ENCODE results near the gene SVOPL.

SVOPL gene

GRCh38 chr7:138662076-138662990 lies 38.8 kb downstream of the SVOPL start:
- no peak for DNase-seq (ENCODE audit: low read depth in 3 of 3, low spot score in 1 of 3)

- DNase-seq (ENCODE audit: low read depth in 3 of 3, low spot score in 1 of 3) = no peak
Observed at GRCh38 chr7:138661069-138661635, 40.0 kb downstream of the SVOPL start.

- no peak for DNase-seq (ENCODE audit: low read depth in 3 of 3, low spot score in 1 of 3)
Observed at GRCh38 chr7:138658889-138659288, 42.3 kb downstream of the SVOPL start.

DNA sequence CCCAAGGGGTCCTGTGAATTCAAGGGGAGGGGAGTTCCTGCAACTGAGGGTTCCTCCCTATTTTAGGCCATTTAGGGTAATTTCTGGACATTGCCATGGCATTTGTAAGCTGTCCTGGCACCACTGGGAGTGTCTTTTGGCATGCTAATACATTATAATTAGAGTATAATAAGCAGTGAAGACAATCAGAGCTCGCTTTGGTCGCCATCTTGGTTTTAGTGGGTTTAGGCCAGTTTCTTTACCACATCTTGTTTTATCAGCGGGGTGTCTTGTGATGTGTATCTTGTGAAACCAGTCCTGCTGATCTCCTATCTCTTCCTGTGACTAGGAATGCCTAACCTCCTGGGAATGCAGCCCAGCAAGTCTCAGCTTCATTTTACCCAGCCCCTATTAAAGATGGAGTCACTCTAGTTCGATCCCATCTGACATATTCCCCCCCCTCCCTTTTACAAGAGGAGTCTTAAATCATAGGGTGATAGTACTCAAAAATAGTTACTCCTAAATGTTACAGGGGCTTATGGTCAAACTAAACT lies 43.2 kb downstream of the SVOPL start:
- DNase-seq (ENCODE audit: low read depth in 3 of 3, low spot score in 1 of 3) = no peak

DNA sequence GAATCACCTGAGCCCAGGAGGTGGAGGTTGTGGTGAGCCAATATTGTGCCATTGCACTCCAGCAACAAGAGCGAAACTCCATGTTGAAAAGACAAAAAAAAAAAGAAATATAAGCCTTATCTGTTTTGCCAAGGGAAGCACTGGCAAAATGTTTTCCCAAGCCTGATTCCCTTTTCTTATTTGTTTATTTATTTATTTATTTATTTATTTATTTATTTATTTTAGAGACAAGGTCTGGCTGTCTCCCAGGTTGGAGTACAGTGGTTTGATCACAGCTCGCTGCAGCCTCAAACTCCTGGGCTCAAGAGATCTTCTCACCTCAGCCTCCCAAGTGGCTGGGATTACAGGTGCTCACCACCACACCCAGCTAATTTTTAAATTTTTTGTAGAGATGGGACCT lies 44.2 kb downstream of the SVOPL start:
- DNase-seq (ENCODE audit: low read depth in 3 of 3, low spot score in 1 of 3) = no peak

- no peak for DNase-seq (ENCODE audit: low read depth in 3 of 3, low spot score in 1 of 3)
Observed at GRCh38 chr7:138654616-138655015, 46.5 kb downstream of the SVOPL start.

GRCh38 chr7:138649506-138649905 lies 51.7 kb downstream of the SVOPL start:
- no peak for DNase-seq (ENCODE audit: low read depth in 3 of 3, low spot score in 1 of 3)

DNA sequence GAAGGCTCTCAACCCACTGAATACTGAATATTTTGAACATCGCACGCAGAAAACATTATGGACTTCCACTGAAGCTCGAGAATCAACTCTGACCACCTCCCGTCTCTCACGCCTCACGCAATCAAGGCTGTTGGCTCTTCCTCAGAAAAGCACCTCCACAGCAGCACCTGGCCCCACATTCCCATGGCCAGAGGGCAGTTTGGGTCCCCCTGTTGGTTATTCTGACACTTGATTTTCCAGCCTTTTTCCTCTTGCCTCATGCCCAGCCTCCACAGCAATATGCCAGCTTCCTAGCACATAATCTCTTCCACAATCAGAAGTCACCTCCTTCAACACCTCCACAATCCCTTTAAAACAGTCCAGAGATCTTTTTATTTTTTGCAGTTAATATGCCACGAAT lies 55.9 kb downstream of the SVOPL start:
- no peak for DNase-seq (ENCODE audit: low read depth in 3 of 3, low spot score in 1 of 3)

- DNase-seq (ENCODE audit: low read depth in 3 of 3, low spot score in 1 of 3) = no peak
Observed at GRCh38 chr7:138632826-138633602, 68.1 kb downstream of the SVOPL start.

- no peak for DNase-seq (ENCODE audit: low read depth in 3 of 3, low spot score in 1 of 3)
Observed at GRCh38 chr7:138632384-138632783, 68.8 kb downstream of the SVOPL start.

- no peak for DNase-seq (ENCODE audit: low read depth in 3 of 3, low spot score in 1 of 3)
Observed at GRCh38 chr7:138630059-138630610, 71.0 kb downstream of the SVOPL start.

- no peak for DNase-seq (ENCODE audit: low read depth in 3 of 3, low spot score in 1 of 3)
Observed at GRCh38 chr7:138627361-138627760, 73.8 kb downstream of the SVOPL start.

DNA sequence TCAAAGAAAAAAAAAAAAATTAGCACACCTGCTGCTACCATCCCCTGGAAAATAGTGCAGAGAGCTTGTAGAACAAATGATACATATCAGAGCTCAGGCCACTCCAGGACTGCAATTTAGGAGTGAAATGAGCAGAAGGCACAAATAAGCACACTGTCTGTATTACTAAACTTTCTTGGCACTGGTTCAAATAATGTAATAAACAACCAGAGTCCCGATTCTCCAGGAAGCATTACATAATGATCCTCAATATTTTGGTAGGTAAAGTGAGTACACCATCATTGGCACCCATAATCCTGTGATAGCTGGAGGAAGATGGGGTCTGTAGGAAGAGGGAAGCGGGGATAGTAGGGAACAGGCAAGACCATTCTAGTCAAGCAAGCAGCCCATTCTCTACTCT lies 74.3 kb downstream of the SVOPL start:
- DNase-seq (ENCODE audit: low read depth in 3 of 3, low spot score in 1 of 3) = no peak

DNA sequence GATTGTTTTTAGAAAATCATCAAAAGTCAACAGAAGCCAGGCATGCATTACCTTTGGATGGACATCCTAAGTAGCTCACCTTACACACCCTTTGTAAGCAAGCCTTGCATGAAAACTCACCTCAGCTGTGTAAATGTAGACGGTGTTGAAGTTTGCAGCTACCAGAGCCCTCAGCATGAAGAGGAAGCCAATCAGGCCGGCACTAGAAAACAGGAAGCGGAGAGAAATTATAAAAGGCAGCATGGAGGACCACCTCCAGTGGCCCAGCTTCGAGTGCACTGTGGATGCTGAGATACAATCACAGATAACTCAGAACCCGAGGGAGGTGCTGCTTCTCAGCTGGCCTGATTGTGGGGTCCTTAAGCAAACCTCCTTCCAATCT lies 75.3 kb downstream of the SVOPL start:
- no peak for DNase-seq (ENCODE audit: low read depth in 3 of 3, low spot score in 1 of 3)

DNA sequence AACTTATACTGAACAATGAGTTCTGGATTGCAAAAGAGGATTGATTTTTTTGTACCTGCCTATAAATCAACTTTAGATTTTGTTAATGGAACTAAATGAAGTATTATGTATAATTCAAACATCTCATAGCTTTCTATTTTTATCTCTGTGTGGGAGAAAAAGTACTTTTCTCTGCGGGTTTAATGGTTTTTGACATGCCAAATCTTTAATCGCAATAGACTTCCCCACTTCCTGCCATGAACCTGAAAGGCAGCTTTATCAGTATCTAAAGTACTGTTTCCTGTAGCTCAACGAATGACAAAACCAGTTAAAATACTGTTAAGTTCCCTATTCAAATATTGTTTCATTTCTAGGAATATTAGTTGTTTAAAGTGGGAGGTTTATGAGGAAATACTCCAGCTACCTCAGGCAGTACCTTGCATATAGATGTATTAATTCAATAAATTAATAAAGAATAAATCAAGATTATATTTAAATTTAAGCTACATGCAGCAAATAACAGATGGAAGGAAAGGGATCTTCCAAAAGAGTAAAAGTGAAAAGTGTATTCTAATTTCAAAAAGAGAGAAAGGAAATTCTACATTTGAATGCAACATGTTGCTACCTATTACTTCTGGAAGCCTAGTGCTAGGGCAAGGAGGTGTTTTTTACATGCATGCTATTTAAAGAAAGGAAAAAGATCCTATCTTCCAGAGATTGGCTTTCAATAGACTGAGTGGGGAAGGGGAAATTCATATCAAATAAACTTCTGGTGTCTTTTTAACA lies 75.9 kb downstream of the SVOPL start:
- DNase-seq (ENCODE audit: low read depth in 3 of 3, low spot score in 1 of 3) = no peak

DNA sequence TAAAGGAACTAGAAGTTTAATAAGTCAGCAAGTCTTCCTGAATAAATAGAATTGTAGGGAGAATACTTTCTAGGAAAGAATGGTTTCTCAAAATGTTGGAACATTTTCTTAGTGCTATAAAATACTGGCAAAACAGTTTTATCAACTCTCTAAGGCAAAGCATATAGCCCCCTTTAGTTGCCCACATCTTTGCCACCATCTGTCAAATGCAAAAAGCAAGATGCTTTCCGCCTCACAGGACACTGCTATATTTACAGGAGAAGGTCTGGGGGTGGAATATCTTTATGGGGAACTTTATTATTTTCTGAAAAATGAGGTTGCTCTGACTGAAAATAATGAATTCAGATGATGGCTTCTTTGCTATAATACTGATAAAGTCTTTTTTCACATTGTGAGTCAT lies 78.3 kb downstream of the SVOPL start:
- no peak for DNase-seq (ENCODE audit: low read depth in 3 of 3, low spot score in 1 of 3)

- no peak for DNase-seq (ENCODE audit: low read depth in 3 of 3, low spot score in 1 of 3)
Observed at GRCh38 chr7:138618933-138619332, 82.2 kb downstream of the SVOPL start.

DNA sequence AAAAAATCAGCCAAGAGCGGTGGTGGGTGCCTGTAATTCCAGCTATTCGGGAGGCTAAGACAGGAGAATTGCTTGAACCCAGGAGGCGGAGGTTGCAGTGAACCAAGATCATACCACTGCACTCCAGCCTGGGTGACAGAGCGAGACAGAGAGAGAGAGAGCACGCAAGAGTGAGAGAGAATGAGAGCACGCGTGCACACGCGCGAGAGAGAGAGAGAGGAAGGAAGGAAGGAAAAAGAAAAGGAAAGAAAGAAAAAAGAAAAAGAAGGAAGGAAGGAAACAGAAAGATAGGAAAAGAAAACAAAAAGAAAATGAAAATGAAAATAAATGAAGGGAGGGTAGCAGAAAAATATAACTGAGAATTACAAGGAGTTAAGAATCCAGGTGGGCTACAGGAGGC lies 82.7 kb downstream of the SVOPL start:
- no peak for DNase-seq (ENCODE audit: low read depth in 3 of 3, low spot score in 1 of 3)

DNA sequence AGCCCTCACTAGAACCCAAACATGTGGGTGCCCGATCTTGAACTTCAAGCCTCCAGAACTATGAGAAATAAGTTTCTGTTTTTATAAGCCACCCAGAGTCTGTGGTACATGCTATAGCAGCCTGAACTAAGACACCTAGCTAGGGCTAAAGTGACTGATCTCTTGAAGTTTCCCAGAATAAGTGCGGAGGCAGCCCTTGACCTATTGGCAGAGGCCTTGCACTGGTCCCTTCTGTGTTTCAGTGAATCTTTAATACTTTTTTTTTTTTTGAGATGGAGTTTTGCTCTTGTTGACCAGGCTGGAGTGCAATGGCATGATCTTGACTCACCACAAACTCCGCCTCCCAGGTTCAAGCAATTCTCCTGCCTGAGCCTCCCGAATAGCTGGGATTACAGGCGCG lies 85.1 kb downstream of the SVOPL start:
- no peak for DNase-seq (ENCODE audit: low read depth in 3 of 3, low spot score in 1 of 3)

GRCh38 chr7:138613630-138614029 lies 87.5 kb downstream of the SVOPL start:
- no peak for DNase-seq (ENCODE audit: low read depth in 3 of 3, low spot score in 1 of 3)

DNA sequence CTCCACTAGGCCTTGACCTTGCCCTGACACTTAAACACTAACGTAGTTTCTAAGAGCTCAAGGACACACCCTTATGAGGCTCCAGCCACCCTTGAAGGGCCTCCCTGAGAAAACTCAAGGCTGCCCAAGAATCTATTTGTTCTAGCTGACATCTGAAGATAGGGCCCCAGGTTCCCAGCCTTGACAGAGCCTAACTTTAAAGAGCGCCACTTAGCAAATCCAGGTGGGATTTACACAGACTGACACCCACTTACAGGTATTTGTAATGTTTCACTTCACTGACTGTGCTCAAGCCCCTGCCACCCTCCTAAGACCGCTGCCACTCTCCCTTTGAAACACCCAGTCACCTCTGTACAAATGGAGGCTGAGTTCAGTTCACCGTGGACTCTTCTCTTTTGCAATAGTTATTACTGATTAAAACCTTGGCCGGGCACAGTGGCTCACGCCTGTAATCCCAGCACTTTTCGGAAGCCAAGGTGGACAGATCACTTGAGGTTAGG lies 90.4 kb downstream of the SVOPL start:
- no peak for DNase-seq (ENCODE audit: low read depth in 3 of 3, low spot score in 1 of 3)

All from stimulated activated CD4-positive, alpha-beta T cell treated with anti-CD3 and anti-CD28 coated beads, TNF-alpha, amount 100 ng/mL, for 1 hour (primary cell).